Endothelial cell of umbilical vein (primary cell): Measurements from ENCODE around the gene ZNF775.

Source experiments
- JUN ChIP-seq: IDR thresholded peaks from 2 replicates; pipeline ENCODE4 v1.6.1; 2011; ENCODE audit warnings: borderline replicate concordance, low read depth; ENCODE audit not compliant: insufficient read length, insufficient read depth
- MYC ChIP-seq: IDR thresholded peaks from one replicate; pipeline ENCODE4 v1.6.1; 2011; ENCODE audit warnings: mild to moderate bottlenecking, low read depth, low read length
- POLR2A ChIP-seq: IDR thresholded peaks from 2 replicates; pipeline ENCODE4 v1.6.1; 2012; ENCODE audit warnings: low read depth, mild to moderate bottlenecking, control low read depth, low read length
- POLR2AphosphoS5 ChIP-seq: IDR thresholded peaks from 2 replicates; pipeline ENCODE4 v1.6.1; 2012; ENCODE audit warnings: low read depth, mild to moderate bottlenecking, control low read depth, low read length, moderate library complexity; ENCODE audit not compliant: insufficient read depth
- TF ChIP-seq, protein P1 (sequence below), 2 donors: IDR thresholded peaks; 1 replicate in 1 of 2; 2 replicates in 1 of 2; pipeline ENCODE4 v1.5.1; 2011; ENCODE audit warnings: low read length in 2 of 2, mild to moderate bottlenecking in 2 of 2, moderate library complexity in 2 of 2, control low read depth in 1 of 2, inconsistent platforms in 1 of 2, low read depth in 1 of 2; ENCODE audit not compliant: insufficient read depth in 1 of 2; ENCODE audit errors: extremely low read depth in 1 of 2

DNA sequence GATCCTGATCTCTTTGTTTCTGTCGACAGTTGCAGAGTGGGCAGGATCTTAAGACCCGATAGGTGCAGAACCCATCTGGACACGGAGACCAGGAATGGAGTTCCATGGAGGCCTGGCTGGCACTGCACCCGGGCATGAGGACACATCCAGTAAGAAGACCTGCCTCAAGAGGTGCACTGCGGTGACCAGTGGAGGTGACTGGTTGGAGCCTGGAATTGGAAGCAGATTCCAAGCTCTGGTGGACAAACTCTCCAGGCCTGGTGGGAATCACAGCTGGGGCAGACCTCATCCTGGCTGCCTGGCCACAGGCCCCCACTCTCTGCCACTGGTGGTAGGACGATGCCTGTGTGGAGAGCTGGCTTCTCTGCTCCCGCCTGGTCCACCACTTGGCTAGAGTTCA is 31.0 kb downstream of the ZNF775 start:
- TF ChIP-seq, protein P1, sequence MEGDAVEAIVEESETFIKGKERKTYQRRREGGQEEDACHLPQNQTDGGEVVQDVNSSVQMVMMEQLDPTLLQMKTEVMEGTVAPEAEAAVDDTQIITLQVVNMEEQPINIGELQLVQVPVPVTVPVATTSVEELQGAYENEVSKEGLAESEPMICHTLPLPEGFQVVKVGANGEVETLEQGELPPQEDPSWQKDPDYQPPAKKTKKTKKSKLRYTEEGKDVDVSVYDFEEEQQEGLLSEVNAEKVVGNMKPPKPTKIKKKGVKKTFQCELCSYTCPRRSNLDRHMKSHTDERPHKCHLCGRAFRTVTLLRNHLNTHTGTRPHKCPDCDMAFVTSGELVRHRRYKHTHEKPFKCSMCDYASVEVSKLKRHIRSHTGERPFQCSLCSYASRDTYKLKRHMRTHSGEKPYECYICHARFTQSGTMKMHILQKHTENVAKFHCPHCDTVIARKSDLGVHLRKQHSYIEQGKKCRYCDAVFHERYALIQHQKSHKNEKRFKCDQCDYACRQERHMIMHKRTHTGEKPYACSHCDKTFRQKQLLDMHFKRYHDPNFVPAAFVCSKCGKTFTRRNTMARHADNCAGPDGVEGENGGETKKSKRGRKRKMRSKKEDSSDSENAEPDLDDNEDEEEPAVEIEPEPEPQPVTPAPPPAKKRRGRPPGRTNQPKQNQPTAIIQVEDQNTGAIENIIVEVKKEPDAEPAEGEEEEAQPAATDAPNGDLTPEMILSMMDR (IDR thresholded peaks at IDR 0.05; ENCODE audit: extremely low read depth in 1 of 2, insufficient read depth in 1 of 2, low read depth in 1 of 2, low read length in 2 of 2), result no peak
- TF ChIP-seq POLR2A (no peak), JUN (no peak), POLR2AphosphoS5 (no peak), MYC (no peak)
